HL-60 (cell line): Measurements from ENCODE around the gene PDE6B.
"Not testable (repeated sequence)": the region's sequence is repeated elsewhere in the genome, so short reads cannot be mapped to it uniquely, and the experiment has no call there.

Source experiments
- DNase-seq, 2 experiments: peaks; one replicate each; pipeline ENCODE4 v3.0.0-alpha.2; 2010 to 2020; ENCODE audit warnings: low read depth in 1 of 2, low spot score in 1 of 2
- H3K27ac ChIP-seq: fragments of 250-450 bp; sonication (Bioruptor Pico); replicated peaks from 2 replicates; pipeline ENCODE4 v1.5.1; 2020; ENCODE audit warnings: mild to moderate bottlenecking, moderate library complexity
- H3K27me3 ChIP-seq: fragments of 250-450 bp; sonication (Bioruptor Pico); 2 replicates; pipeline ENCODE4 v1.5.1; 2021; ENCODE audit warnings: mild to moderate bottlenecking, moderate library complexity; ENCODE audit not compliant: insufficient read depth, poor library complexity, severe bottlenecking
- H3K4me3 ChIP-seq: replicated peaks from 2 replicates; pipeline ENCODE4 v1.5.1; 2011; ENCODE audit warnings: mild to moderate bottlenecking, control low read depth, low read length; ENCODE audit not compliant: insufficient read depth
- GABPA ChIP-seq: IDR thresholded peaks from 2 replicates; pipeline ENCODE4 v1.6.1; 2012; ENCODE audit warnings: low read depth
- POLR2AphosphoS5 ChIP-seq: IDR thresholded peaks from 2 replicates; pipeline ENCODE4 v1.6.1; 2012; ENCODE audit warnings: low read depth
- SPI1 ChIP-seq: IDR thresholded peaks from 2 replicates; pipeline ENCODE4 v1.6.1; 2012; ENCODE audit warnings: low read depth, mild to moderate bottlenecking, borderline replicate concordance
- TF ChIP-seq, protein P1 (sequence below): IDR thresholded peaks from one replicate; pipeline ENCODE4 v1.5.1; 2011; ENCODE audit warnings: low read length, control low read depth, inconsistent platforms; ENCODE audit not compliant: insufficient read depth
- TF ChIP-seq, protein P2 (sequence below): IDR thresholded peaks from 2 replicates; pipeline ENCODE4 v1.6.1; 2012; ENCODE audit warnings: low read depth; ENCODE audit not compliant: insufficient replicate concordance

The PDE6B gene

DNA sequence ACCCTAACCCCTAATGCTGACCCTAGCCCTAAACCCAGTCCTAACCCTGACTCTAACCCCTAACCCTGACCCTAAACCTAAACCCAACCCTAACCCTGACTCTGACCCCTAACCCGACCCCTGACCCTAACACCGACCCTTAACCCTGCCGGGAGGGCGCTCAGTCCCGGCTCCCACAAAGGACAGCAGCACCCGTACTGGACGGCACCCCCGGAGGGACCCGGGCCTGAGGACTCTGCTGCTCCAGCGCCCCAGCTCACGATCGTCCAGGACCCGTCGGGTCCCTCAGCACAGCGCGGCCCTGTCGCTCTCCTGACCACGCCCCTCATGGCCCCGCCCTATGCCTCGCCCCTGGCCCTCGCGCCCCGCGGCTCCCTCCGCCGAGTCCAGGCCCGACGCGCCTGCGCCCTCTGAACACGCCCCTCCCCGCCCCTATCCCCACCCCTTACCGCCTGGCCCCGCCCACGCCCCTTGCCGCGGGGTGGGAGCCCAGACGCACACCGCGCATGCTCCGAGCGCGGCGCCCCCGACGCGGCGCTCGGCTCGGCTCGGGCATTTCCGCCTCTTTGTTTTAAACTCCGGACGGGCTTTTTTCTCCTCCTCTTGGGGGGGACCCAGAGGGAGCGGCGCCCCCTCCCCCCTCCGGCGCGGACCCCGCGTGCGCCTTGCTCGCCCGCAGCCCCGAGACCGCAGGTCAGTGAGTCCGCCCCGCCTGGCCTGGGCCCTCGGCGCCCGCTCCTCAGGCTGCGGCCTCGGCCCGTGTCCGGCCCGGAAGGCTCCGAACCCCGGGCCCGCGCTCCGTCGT, 80.1 kb downstream of the PDE6B start, which contains the start of gene PCGF3:
Gene PCGF3 (plus strand): TSS at position 555 of the 805 bp plus-strand sequence. CDS start 27,849 bp downstream, outside the sequence.
- Histone ChIP-seq H3K27me3 (no peaks in the 10 kb centered on the region), H3K27ac (peak within 1 kb of the TSS; percentile 69), H3K4me3 (peak within 1 kb of the TSS; percentile 75)
- DNase-seq: peak; percentile 85 to 92
- TF ChIP-seq POLR2AphosphoS5 (no peak), GABPA (no peak), SPI1 (no peak)
- TF ChIP-seq, protein P1, sequence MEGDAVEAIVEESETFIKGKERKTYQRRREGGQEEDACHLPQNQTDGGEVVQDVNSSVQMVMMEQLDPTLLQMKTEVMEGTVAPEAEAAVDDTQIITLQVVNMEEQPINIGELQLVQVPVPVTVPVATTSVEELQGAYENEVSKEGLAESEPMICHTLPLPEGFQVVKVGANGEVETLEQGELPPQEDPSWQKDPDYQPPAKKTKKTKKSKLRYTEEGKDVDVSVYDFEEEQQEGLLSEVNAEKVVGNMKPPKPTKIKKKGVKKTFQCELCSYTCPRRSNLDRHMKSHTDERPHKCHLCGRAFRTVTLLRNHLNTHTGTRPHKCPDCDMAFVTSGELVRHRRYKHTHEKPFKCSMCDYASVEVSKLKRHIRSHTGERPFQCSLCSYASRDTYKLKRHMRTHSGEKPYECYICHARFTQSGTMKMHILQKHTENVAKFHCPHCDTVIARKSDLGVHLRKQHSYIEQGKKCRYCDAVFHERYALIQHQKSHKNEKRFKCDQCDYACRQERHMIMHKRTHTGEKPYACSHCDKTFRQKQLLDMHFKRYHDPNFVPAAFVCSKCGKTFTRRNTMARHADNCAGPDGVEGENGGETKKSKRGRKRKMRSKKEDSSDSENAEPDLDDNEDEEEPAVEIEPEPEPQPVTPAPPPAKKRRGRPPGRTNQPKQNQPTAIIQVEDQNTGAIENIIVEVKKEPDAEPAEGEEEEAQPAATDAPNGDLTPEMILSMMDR: no peak
- TF ChIP-seq, protein P2, sequence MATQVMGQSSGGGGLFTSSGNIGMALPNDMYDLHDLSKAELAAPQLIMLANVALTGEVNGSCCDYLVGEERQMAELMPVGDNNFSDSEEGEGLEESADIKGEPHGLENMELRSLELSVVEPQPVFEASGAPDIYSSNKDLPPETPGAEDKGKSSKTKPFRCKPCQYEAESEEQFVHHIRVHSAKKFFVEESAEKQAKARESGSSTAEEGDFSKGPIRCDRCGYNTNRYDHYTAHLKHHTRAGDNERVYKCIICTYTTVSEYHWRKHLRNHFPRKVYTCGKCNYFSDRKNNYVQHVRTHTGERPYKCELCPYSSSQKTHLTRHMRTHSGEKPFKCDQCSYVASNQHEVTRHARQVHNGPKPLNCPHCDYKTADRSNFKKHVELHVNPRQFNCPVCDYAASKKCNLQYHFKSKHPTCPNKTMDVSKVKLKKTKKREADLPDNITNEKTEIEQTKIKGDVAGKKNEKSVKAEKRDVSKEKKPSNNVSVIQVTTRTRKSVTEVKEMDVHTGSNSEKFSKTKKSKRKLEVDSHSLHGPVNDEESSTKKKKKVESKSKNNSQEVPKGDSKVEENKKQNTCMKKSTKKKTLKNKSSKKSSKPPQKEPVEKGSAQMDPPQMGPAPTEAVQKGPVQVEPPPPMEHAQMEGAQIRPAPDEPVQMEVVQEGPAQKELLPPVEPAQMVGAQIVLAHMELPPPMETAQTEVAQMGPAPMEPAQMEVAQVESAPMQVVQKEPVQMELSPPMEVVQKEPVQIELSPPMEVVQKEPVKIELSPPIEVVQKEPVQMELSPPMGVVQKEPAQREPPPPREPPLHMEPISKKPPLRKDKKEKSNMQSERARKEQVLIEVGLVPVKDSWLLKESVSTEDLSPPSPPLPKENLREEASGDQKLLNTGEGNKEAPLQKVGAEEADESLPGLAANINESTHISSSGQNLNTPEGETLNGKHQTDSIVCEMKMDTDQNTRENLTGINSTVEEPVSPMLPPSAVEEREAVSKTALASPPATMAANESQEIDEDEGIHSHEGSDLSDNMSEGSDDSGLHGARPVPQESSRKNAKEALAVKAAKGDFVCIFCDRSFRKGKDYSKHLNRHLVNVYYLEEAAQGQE: no peak

DNA sequence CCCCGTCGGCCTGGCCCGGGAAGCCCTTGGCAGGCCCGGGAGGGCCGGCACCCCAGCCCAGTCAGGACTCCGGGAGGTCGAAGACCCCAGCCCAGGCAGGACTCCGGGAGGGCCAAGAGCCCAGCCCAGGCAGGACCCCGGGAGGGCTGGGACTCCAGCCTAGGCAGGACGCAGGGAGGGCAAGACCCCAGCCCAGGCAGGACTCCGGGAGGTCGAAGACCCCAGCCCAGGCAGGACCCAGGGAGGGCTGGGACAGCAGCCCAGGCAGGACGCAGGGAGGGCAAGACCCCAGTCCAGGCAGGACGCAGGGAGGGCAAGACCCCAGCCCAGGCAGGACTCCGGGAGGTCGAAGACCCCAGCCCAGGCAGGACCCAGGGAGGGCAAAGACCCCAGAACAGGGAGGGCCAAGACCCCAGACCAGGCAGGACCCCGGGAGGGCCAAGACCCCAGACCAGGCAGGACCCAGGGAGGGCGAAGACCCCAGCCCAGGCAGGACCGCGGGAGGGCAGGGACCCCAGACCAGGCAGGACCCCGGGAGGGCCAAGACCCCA, 80.8 kb downstream of the PDE6B start:
- Histone ChIP-seq H3K27ac (peak overlapping the region; percentile 69), H3K4me3 (peak overlapping the region; percentile 75)
- not testable (repeated sequence) for DNase-seq, H3K27me3 ChIP-seq

DNA sequence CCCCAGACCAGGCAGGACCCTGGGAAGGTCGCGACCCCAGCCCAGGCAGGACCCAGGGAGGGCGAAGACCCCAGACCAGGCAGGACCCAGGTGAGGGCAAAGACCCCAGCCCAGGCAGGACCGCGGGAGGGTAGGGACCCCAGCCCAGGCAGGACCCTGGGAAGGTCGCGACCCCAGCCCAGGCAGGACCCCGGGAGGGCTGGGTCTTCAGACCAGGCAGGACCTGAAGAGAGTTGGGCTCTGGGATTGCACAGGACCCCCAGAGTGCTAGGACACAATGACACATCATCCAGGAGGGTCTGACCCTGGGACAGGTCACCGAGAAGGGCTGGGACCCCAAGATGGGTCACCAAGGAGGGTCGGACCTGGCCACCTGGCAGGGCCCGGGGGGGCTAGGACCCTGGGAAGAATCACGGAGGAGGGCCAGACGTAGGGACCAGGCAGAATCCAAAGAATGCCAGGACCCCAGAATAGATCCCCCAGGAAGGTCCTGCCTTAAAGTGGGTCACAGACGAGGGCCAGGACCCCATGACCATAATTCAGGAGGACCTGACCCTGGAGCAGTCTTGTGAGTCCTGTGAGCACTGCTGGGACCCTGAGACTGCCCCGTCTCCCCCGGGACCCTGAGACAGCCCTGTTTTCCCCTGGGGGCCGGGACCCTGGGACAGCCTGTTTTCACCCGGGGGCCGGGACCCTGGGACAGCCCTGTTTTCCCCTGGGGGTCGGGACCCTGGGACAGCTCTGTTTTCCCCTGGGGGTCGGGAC, 81.6 kb downstream of the PDE6B start:
- Histone ChIP-seq H3K27me3 (no peaks in the 10 kb centered on the region), H3K4me3 (no peak overlapping the region), H3K27ac (no peak overlapping the region)
- DNase-seq: no peak
- TF ChIP-seq GABPA: no peak
- no peak for TF ChIP-seq POLR2AphosphoS5
- no peak for TF ChIP-seq SPI1
- TF ChIP-seq, protein P2: no peak
- TF ChIP-seq, protein P1: no peak

DNA sequence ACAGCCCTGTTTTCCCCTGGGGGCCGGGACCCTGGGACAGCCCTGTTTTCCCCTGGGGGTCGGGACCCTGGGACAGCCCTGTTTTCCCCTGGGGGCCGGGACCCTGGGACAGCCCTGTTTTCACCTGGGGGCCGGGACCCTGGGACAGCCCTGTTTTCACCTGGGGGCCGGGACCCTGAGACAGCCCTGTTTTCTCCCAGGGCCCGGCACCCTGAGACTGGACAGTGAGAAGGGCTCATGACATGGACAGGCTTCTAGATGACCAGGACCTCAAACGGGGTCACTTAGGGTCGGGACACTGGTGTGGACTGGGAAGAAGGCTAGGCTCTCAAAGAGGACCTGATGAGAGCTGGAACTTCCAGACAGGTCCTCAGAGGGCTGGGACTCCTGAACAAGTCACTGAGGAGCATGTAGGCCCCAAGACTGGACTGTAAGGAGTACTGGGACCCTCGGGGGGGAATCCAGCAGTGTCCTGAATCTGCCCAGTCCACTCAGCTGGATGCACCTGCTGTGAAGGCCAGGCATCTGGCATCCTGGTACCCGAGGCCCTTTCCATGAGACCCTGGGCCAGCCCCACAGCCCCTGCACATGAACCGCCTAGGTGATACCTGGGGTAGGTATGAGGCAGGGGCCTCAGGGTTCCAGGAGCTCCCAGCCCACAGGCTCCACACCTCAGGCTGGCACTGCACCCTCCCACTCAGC, 82.7 kb downstream of the PDE6B start:
- H3K27ac ChIP-seq: no peak overlapping the region
- DNase-seq: no peak
- TF ChIP-seq POLR2AphosphoS5 (no peak), GABPA (no peak), SPI1 (no peak)
- TF ChIP-seq, protein P2: no peak
- TF ChIP-seq, protein P1: no peak
- no peak overlapping the region for H3K4me3 ChIP-seq
- H3K27me3 ChIP-seq: no peaks in the 10 kb centered on the region
